Activated CD8-positive, alpha-beta T cell treated with anti-CD3 and anti-CD28 coated beads for 36 hours (primary cell): ENCODE measurements around the gene FOXB2. TPM values are rescaled to one million over a fixed set of nuclear protein-coding genes. Genes with fewer than 3 reads are reported as not detected.

Experiments
- ATAC-seq: fragments of 200-7000 bp; cut with Tn5 transposase; one replicate; pipeline ENCODE4 v1.10.0; 2021; ENCODE audit warnings: mild to moderate bottlenecking, moderate library complexity
- CTCF ChIA-PET: fragments of 350-600 bp; sonication (Branson Sonifier 250); formaldehyde crosslinking; loops from one replicate; lab custom pipeline; 2021; ENCODE audit warnings: antibody characterized with exemption; lab: Charles Lee
- POLR2A ChIA-PET: fragments of 350-600 bp; sonication (Branson Sonifier 250); formaldehyde crosslinking; loops from one replicate; lab custom pipeline; 2021; ENCODE audit warnings: antibody characterized with exemption; lab: Charles Lee
- DNase-seq: peaks from one replicate; pipeline ENCODE4 v3.0.0-alpha.2; 2020
- H3K27ac Mint-ChIP-seq: one replicate; pipeline ENCODE4 v1.8.0; 2021; ENCODE audit warnings: mild to moderate bottlenecking, mixed read lengths
- H3K27me3 Mint-ChIP-seq: one replicate; pipeline ENCODE4 v1.8.0; 2021; ENCODE audit warnings: mixed read lengths
- H3K36me3 Mint-ChIP-seq: one replicate; pipeline ENCODE4 v1.8.0; 2021; ENCODE audit warnings: low read depth, mixed read lengths
- H3K4me1 Mint-ChIP-seq: one replicate; pipeline ENCODE4 v1.8.0; 2021; ENCODE audit warnings: low read depth, mixed read lengths
- H3K4me3 Mint-ChIP-seq: one replicate; pipeline ENCODE4 v1.8.0; 2021; ENCODE audit warnings: mild to moderate bottlenecking, moderate library complexity, mixed read lengths
- H3K9me3 Mint-ChIP-seq: one replicate; pipeline ENCODE4 v1.8.0; 2021; ENCODE audit warnings: mixed read lengths
- intact Hi-C: fragments of 100-400 bp; cut with micrococcal nuclease; formaldehyde crosslinking; loops from one replicate; pipeline ENCODE4 v1.10.0; 2022
- total RNA-seq, 2 experiments: library from RNA; stranded (reverse); gene quantifications; one replicate each; pipeline ENCODE4 v1.2.3, GENCODE V29; 2021
- TF ChIP-seq, protein P1 (sequence below): fragments of 200-600 bp; IDR thresholded peaks from one replicate; pipeline ENCODE4 v1.8.0; 2022; ENCODE audit warnings: antibody characterized with exemption, mild to moderate bottlenecking

FOXB2 gene
- total RNA-seq, 2 experiments from 2014 or later: not detected

DNA sequence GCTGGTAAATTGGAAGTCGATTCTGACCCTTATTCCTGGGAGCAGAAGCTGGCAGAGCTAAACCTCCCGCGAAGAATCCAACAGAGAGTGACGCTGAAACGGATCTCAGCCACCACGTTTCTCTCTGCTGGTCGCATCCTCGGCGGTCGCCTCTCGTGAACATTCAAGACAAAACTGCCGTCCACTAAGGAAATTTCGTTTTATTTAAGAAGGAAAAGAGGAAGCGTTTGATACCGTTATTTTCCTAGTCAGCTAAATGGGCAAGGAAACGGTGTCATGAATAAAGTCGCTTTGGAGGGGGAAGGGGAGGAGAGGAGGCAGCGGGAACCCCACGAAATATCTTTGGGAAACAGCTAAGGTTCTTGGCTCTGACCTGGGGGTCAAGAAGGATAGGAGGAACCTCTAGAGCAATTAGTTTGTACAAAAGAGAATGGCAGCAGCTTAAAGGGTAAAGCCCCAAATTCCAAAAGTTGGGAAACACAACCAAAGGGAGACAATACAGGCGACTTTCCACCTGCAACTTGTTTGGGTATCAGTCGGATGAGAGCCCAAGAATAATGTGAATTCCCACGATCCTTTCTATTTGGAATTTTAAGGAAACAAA lies 1.9 kb downstream of the FOXB2 start:
- no peak for DNase-seq
- Mint-ChIP-seq H3K27me3 (peaks cover 73% of the 10 kb centered on the region), H3K4me1 (peaks cover 29% of the 10 kb centered on the region), H3K4me3 (peak overlapping the region; percentile 10), H3K36me3 (no peaks in the 10 kb centered on the region), H3K27ac (no peak overlapping the region), H3K9me3 (no peaks in the 10 kb centered on the region)
- intact Hi-C loops: no loop called here
- TF ChIP-seq, protein P1, sequence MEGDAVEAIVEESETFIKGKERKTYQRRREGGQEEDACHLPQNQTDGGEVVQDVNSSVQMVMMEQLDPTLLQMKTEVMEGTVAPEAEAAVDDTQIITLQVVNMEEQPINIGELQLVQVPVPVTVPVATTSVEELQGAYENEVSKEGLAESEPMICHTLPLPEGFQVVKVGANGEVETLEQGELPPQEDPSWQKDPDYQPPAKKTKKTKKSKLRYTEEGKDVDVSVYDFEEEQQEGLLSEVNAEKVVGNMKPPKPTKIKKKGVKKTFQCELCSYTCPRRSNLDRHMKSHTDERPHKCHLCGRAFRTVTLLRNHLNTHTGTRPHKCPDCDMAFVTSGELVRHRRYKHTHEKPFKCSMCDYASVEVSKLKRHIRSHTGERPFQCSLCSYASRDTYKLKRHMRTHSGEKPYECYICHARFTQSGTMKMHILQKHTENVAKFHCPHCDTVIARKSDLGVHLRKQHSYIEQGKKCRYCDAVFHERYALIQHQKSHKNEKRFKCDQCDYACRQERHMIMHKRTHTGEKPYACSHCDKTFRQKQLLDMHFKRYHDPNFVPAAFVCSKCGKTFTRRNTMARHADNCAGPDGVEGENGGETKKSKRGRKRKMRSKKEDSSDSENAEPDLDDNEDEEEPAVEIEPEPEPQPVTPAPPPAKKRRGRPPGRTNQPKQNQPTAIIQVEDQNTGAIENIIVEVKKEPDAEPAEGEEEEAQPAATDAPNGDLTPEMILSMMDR: no peak
- POLR2A ChIA-PET: interaction anchor here (0.7 kb wide), 1 partner anchor 138 kb away, joined by 3 read pairs; no protein-coding TSS in a partner anchor
- CTCF ChIA-PET: interaction anchor here (1.7 kb wide), 1 partner anchor 12 kb away, joined by 4 read pairs; no protein-coding TSS in a partner anchor
- no peak for ATAC-seq

DNA sequence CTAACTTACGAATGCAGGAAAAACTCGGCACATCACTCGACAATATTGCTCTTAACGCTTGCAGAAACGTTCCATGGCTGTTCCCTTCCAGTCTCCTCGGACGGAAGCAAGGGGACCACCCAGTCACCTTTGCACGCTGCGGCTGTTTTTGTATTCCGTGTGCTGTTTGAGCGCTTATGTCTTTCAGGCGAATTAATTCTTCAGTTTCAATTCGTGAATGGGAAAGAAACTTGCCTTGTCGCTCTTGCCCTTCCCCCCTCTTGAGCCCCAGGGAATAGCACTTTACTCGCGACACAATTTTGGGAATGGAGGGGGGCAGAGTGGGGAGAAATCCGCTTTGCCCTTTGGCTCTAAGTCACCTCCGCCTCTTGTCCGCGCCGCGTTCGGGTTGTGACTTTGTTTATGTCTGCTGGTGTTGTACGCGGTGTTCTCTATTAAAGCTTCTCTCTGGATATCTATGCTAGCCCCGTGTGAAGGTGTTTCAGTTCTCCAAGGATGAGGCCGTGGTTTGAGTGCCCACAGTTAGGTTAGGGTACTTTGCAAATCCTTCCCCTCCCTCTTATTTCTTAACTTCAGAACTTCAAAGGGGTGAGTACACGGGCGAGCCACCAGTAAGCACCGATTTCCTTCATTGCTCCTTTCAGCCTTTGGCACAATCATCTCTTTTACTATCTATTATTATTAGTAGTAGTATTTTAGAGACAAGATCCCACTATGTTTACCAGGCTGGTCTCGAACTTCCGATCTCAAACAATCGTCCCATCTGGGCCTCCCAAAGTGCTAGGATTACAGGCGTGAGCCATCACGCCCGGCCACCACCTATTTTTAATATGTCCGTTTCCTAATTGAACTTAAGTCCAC lies 2.7 kb downstream of the FOXB2 start:
- DNase-seq (no peak), ATAC-seq (no peak)
- Mint-ChIP-seq H3K9me3 (no peaks in the 10 kb centered on the region), H3K27me3 (peaks cover 69% of the 10 kb centered on the region), H3K27ac (no peak overlapping the region), H3K36me3 (no peaks in the 10 kb centered on the region), H3K4me1 (peaks cover 29% of the 10 kb centered on the region), H3K4me3 (peak overlapping the region; percentile 20)
- ChIA-PET POLR2A (no interaction called here), CTCF (interaction anchor here (1.7 kb wide), 1 partner anchor 12 kb away, joined by 4 read pairs; no protein-coding TSS in a partner anchor)
- TF ChIP-seq, protein P1: no peak
- intact Hi-C loops: no loop called here

DNA sequence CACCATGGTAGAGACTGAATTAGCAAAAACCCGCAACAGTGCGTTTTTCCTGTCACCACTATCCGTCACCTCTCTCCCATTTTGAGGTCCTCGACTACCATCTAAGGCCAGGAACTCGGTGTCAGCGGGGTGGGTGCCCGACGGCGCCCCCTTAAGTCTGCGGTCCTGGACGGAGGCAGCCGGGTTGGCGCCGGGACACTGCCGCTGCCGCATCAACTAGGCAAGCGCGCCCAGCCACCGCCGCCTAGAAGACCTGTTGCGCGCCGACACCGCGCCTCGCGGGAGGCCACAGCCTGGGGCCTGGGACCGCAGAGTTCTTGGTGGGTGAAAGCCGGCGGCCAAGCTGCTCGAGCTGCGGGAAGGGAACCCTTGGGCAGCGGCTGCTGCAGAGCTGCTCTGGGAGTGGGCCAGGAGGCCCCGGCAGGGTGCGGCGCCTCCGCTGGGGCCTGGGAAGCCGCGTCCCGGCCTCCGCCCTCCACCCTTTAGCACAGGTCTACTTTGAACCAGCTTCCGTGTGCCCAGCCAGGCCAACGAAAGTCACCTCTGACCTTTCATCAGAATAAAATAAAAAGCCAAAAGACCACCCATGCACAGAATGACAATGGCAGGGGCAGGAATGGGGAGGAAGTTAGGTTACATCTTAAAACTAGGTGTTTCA lies 3.5 kb downstream of the FOXB2 start:
- Mint-ChIP-seq H3K4me1 (peaks cover 29% of the 10 kb centered on the region), H3K36me3 (no peaks in the 10 kb centered on the region), H3K4me3 (no peak overlapping the region), H3K27me3 (peaks cover 61% of the 10 kb centered on the region), H3K27ac (no peak overlapping the region), H3K9me3 (no peaks in the 10 kb centered on the region)
- DNase-seq (no peak), ATAC-seq (no peak)
- TF ChIP-seq, protein P1: no peak
- intact Hi-C loops: no loop called here
- ChIA-PET CTCF (interaction anchor here (0.9 kb wide), 1 partner anchor 8 kb away, joined by 4 read pairs; no protein-coding TSS in a partner anchor), POLR2A (no interaction called here)

DNA sequence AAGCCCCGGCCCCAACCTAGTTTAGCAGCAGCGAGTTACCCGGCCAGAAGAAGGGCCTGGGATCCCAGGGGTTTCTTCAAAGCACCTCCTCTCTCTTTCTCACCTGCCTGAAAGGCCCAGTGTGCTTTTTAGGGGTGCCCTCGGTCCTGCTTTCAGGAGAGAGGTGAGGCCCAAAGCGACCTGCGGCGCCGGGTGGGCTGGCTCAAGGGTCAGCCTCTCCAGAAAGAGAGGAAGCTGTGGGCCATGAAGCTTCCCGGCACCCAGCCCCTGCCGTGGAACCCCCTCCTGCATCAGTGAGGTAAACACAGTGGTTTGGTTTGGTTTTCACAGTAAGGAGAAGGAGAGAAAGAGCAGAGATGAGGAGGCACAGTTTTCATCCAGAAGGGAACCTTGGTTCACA lies 4.3 kb downstream of the FOXB2 start:
- ChIA-PET POLR2A (no interaction called here), CTCF (interaction anchor here (0.9 kb wide), 1 partner anchor 9 kb away, joined by 4 read pairs; no protein-coding TSS in a partner anchor)
- Mint-ChIP-seq H3K4me3 (no peak overlapping the region), H3K9me3 (no peaks in the 10 kb centered on the region), H3K27ac (no peak overlapping the region), H3K36me3 (no peaks in the 10 kb centered on the region), H3K4me1 (peaks cover 26% of the 10 kb centered on the region), H3K27me3 (peaks cover 59% of the 10 kb centered on the region)
- TF ChIP-seq, protein P1: no peak
- intact Hi-C loops: no loop called here
- DNase-seq (no peak), ATAC-seq (no peak)
